HEK293T (cell line): ENCODE data around the gene GPC4.

Experiments
- ARNT ChIP-seq: fragments of 450-650 bp; IDR thresholded peaks from 2 replicates; pipeline ENCODE4 v1.6.1; 2017; ENCODE audit warnings: mild to moderate bottlenecking
- BHLHE40 ChIP-seq: fragments of 450-650 bp; IDR thresholded peaks from 2 replicates; pipeline ENCODE4 v1.6.1; 2016; ENCODE audit warnings: mild to moderate bottlenecking, moderate library complexity, borderline replicate concordance
- CTBP1 ChIP-seq: fragments of 450-650 bp; IDR thresholded peaks from 2 replicates; pipeline ENCODE4 v1.6.1; 2016; ENCODE audit warnings: borderline replicate concordance
- ELF4 ChIP-seq: fragments of 450-650 bp; IDR thresholded peaks from 2 replicates; pipeline ENCODE4 v1.6.1; 2017; ENCODE audit warnings: antibody characterized with exemption
- FOXA1 ChIP-seq: fragments of 450-650 bp; IDR thresholded peaks from 2 replicates; pipeline ENCODE4 v1.6.1; 2016; ENCODE audit warnings: mild to moderate bottlenecking
- FOXK2 ChIP-seq: fragments of 450-650 bp; IDR thresholded peaks from 2 replicates; pipeline ENCODE4 v1.6.1; 2016; ENCODE audit warnings: mild to moderate bottlenecking
- FOXM1 ChIP-seq: fragments of 450-650 bp; IDR thresholded peaks from 2 replicates; pipeline ENCODE4 v1.6.1; 2017; ENCODE audit warnings: mild to moderate bottlenecking, borderline replicate concordance
- HDGF ChIP-seq: fragments of 450-650 bp; IDR thresholded peaks from 2 replicates; pipeline ENCODE4 v1.6.1; 2017; ENCODE audit warnings: antibody characterized with exemption, borderline replicate concordance
- L3MBTL2 ChIP-seq: fragments of 450-650 bp; conservative IDR thresholded peaks from 2 replicates; pipeline ENCODE4 v1.6.1; 2016; ENCODE audit warnings: mild to moderate bottlenecking
- NFRKB ChIP-seq: fragments of 450-650 bp; IDR thresholded peaks from 2 replicates; pipeline ENCODE4 v1.6.1; 2016; ENCODE audit warnings: mild to moderate bottlenecking, moderate library complexity
- SP1 ChIP-seq: fragments of 450-650 bp; IDR thresholded peaks from 2 replicates; pipeline ENCODE4 v1.6.1; 2017
- SUZ12 ChIP-seq: fragments of 450-650 bp; IDR thresholded peaks from 2 replicates; pipeline ENCODE4 v1.6.1; 2016; ENCODE audit warnings: mild to moderate bottlenecking
- TARDBP ChIP-seq: fragments of 450-650 bp; IDR thresholded peaks from 2 replicates; pipeline ENCODE4 v1.6.1; 2016
- ZNF384 ChIP-seq: fragments of 450-650 bp; IDR thresholded peaks from 2 replicates; pipeline ENCODE4 v1.6.1; 2016

DNA sequence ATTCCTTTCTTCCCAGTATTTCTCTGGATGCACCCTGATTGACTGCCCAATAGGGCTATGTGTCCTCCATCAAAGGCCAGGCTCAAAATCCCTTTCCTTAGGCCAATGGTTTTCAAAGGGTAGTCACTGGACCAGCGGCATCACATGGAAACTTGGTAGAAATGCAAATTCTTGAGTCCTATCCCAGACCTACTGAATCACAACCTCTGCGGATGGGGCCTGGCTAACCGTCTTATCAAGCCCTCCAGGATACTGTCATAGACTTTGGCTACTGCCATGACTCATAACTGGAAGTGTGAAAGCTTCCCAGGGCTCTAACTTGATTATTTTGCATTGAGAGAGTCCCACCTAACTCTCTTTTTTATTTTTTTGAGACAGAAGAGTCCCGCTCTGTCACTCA lies 125.2 kb downstream of the GPC4 start:
- TF ChIP-seq SP1 (no peak), FOXK2 (no peak), HDGF (no peak), ELF4 (no peak), CTBP1 (no peak), NFRKB (no peak), TARDBP (no peak), L3MBTL2 (no peak), ZNF384 (no peak), ARNT (no peak), BHLHE40 (no peak), SUZ12 (no peak), FOXA1 (no peak), FOXM1 (no peak)
